HepG2 (cell line): ENCODE data around the gene GPATCH4. TPM values are rescaled to one million over a fixed set of nuclear protein-coding genes. Genes with fewer than 3 reads are reported as not detected.

Experiments used
- ATAC-seq: fragments of 200-7000 bp; cut with Tn5 transposase; 3 replicates; pipeline ENCODE4 v1.9.1; 2020; ENCODE audit warnings: mild to moderate bottlenecking, moderate library complexity
- BruUV-seq: library from RNA; stranded (reverse); fragments of 400-500 nt; replicated peaks from 2 replicates; lab custom pipeline; 2021; lab: Mats Ljungman, UMichigan
- CTCF ChIA-PET: fragments of 300-600 bp; formaldehyde crosslinking; extraction: SDS; loops from one replicate; lab custom pipeline; 2021; ENCODE audit warnings: low total read pairs, inconsistent platforms, low intra/inter-chr PET ratio; lab: Yijun Ruan, JAX
- POLR2A ChIA-PET: fragments of 350-600 bp; sonication (Branson Sonifier 250); formaldehyde crosslinking; loops from one replicate; lab custom pipeline; 2020; ENCODE audit warnings: antibody characterized with exemption, inconsistent platforms; lab: Yijun Ruan, JAX
- DNase-seq: peaks from one replicate; pipeline ENCODE4 v3.0.0-alpha.2; 2015; ENCODE audit warnings: low spot score
- FAIRE-seq: peaks from 3 replicates; lab custom pipeline; 2011; peaks lifted over from hg19 to GRCh38; lab: Jason Lieb, UNC
- H2AFZ ChIP-seq: one replicate; pipeline ENCODE4 v1.6.1; 2011; ENCODE audit warnings: low read length, inconsistent platforms
- H3K27ac ChIP-seq: fragments of 300-600 bp; 3 replicates; pipeline ENCODE4 v1.8.0; 2011; ENCODE audit warnings: mixed run types, mild to moderate bottlenecking, mixed read lengths, low read length, inconsistent platforms; ENCODE audit not compliant: insufficient read depth; ENCODE audit errors: extremely low read length
- H3K27me3 ChIP-seq, 2 experiments: fragments of 200-600 bp in 1 of 2; 2 replicates in 1 of 2; 3 replicates in 1 of 2; pipeline versions ENCODE4 v1.6.0 to v1.8.0; 2011; ENCODE audit warnings: low read length in 2 of 2, mild to moderate bottlenecking in 2 of 2, moderate library complexity in 2 of 2, inconsistent platforms in 1 of 2; ENCODE audit not compliant: insufficient read depth in 2 of 2, control insufficient read depth in 1 of 2
- H3K36me3 ChIP-seq, 2 experiments: fragments of 200-600 bp in 1 of 2; replicated peaks in 1 of 2; 2 replicates in 1 of 2; 3 replicates in 1 of 2; pipeline versions ENCODE4 v1.5.1 to v1.8.0; 2011; ENCODE audit warnings: low read length in 2 of 2, inconsistent platforms in 1 of 2; ENCODE audit not compliant: insufficient read depth in 2 of 2, control insufficient read depth in 1 of 2
- H3K4me1 ChIP-seq: 2 replicates; pipeline ENCODE4 v1.5.1; 2012; ENCODE audit warnings: low read length, inconsistent platforms; ENCODE audit not compliant: insufficient read depth
- H3K4me2 ChIP-seq: 2 replicates; pipeline ENCODE4 v1.6.0; 2011; ENCODE audit warnings: low read depth, low read length, inconsistent platforms
- H3K4me3 ChIP-seq, 3 experiments: fragments of 200-600 bp in 1 of 3; sonication (generic), shearing (Covaris generic) in 1 of 3; replicated peaks in 1 of 3; 2 replicates each; pipeline ENCODE4 v1.5.1; 2011 to 2016; ENCODE audit warnings: low read length in 3 of 3, inconsistent platforms in 2 of 3, low read depth in 2 of 3, mild to moderate bottlenecking in 2 of 3, control low read depth in 1 of 3, mixed read lengths in 1 of 3; ENCODE audit not compliant: insufficient read depth in 1 of 3
- H3K79me2 ChIP-seq: one replicate; pipeline ENCODE4 v1.6.1; 2011; ENCODE audit warnings: low read length, inconsistent platforms; ENCODE audit not compliant: insufficient read depth
- H3K9ac ChIP-seq: 2 replicates; pipeline ENCODE4 v1.6.0; 2011; ENCODE audit warnings: mild to moderate bottlenecking, low read depth, low read length, inconsistent platforms; ENCODE audit not compliant: insufficient read depth
- H3K9me3 ChIP-seq: 2 replicates; pipeline ENCODE4 v1.5.1; 2012; ENCODE audit warnings: mild to moderate bottlenecking, low read length
- H4K20me1 ChIP-seq: 2 replicates; pipeline ENCODE4 v1.6.0; 2011; ENCODE audit warnings: inconsistent platforms, mild to moderate bottlenecking, low read length, moderate library complexity; ENCODE audit not compliant: insufficient read depth
- CTCF ChIP-seq: sonication (generic); formaldehyde crosslinking; IDR thresholded peaks from 2 replicates; pipeline ENCODE4 v1.5.0; 2020; ENCODE audit warnings: mild to moderate bottlenecking, missing genetic modification reagents, moderate library complexity
- FOXA1 ChIP-seq, 2 experiments: fragments of 450-650 bp in 1 of 2; sonication (generic) in 1 of 2; formaldehyde crosslinking in 1 of 2; IDR thresholded peaks; 2 replicates each; pipeline versions ENCODE4 v1.4.0 to v1.6.1; 2016 to 2020; ENCODE audit warnings: missing genetic modification reagents in 1 of 2
- MXD1 ChIP-seq: sonication (generic); formaldehyde crosslinking; IDR thresholded peaks from 2 replicates; pipeline ENCODE4 v1.4.0; 2020; ENCODE audit warnings: mild to moderate bottlenecking, missing genetic modification reagents
- SMC3 ChIP-seq: IDR thresholded peaks from 2 replicates; pipeline ENCODE4 v1.6.1; 2011; ENCODE audit warnings: low read length, improper control_type of control experiment
- XRCC5 ChIP-seq: fragments of 200-400 bp; formaldehyde crosslinking; optimal IDR thresholded peaks from 2 replicates; pipeline ENCODE3; 2017; ENCODE audit warnings: mild to moderate bottlenecking, low read length
- WGBS: methylation state at CpG from one replicate; pipeline ENCODE4 v1.1.6; 2017; ENCODE audit warnings: low lambda C conversion rate; 5-methylcytosine and 5-hydroxymethylcytosine counted together
- in situ Hi-C: cut with HindIII; loops from 2 replicates; pipeline ENCODE4 v1.10.0; 2017; ENCODE audit warnings: low pct_unique_long_range_greater_than_20kb; ENCODE audit not compliant: extremely low pct_ligation_motif_present
- intact Hi-C: fragments of 100-400 bp; cut with micrococcal nuclease; formaldehyde crosslinking; loops from one replicate; pipeline ENCODE4 v1.10.0; 2022; ENCODE audit not compliant: unreplicated experiment
- polyA plus RNA-seq, 8 experiments: library from polyadenylated mRNA; depleted of rRNA in 3 of 8; stranded (reverse) in 7 of 8; unstranded in 1 of 8; fragments of >200 nt; fragmentation: Illumina TruSeq in 4 of 8; extraction: Trizol in 4 of 8; gene quantifications; 2 replicates each; pipeline versions ENCODE4 v1.2.1 to v1.2.3, GENCODE V29; 2011 to 2016; ENCODE audit warnings: low read depth in 4 of 8, missing spikeins in 1 of 8, mixed read lengths in 1 of 8; ENCODE audit not compliant: insufficient read depth in 1 of 8
- total RNA-seq, 5 experiments: library from RNA; depleted of rRNA; stranded (reverse); fragments of >200 nt; fragmentation: Illumina TruSeq; extraction: Trizol; gene quantifications; 2 replicates each; pipeline ENCODE4 v1.2.3, GENCODE V29; 2016; ENCODE audit warnings: low read depth in 1 of 5

Gene GPATCH4
- total and polyA plus RNA-seq, 2 of the 13 experiments (the other 11 are each of a cell fraction or from before 2014, with no cell fraction given) = 19.2 to 37.9 TPM

GRCh38 chr1:156618853-156619581, 17.7 kb upstream of the GPATCH4 start, which contains the start of gene HAPLN2:
TSS of gene HAPLN2 (plus strand) at chr1:156619415. CDS start at chr1:156623491, 4,076 bp downstream.
- Histone ChIP-seq H3K36me3 (no peaks in the 10 kb centered on the region), H3K9ac (no peak within 1 kb of the TSS), H3K9me3 (no peaks in the 10 kb centered on the region), H3K4me3 (no peak within 1 kb of the TSS), H3K79me2 (no peaks in the 10 kb centered on the region), H3K27me3 (peaks cover 12 to 34% of the 10 kb centered on the region in 2 experiments), H3K27ac (no peak within 1 kb of the TSS), H4K20me1 (no peaks in the 10 kb centered on the region), H3K4me1 (peaks cover 37% of the 10 kb centered on the region), H2AFZ (no peak within 1 kb of the TSS), H3K4me2 (no peak within 1 kb of the TSS)
- BruUV-seq = no TSS peak
- in situ Hi-C loops = no loop called here
- peak; percentile 38 for DNase-seq
- intact Hi-C loops = no loop called here
- ChIA-PET POLR2A (no interaction called here), CTCF (interaction anchor here (0.7 to 1.6 kb wide), 3 partner anchors 38 to 191 kb away, joined by 3 to 4 read pairs (median 3); partner anchors contain the start of gene NES)
- peak; percentile 87 for FAIRE-seq
- WGBS = 6% methylated on average over 7 of the region's 7 CpGs
- peak; percentile 74 for TF ChIP-seq CTCF (CRISPR knock-in tag)
- peak; percentile 65 for TF ChIP-seq XRCC5
- TF ChIP-seq SMC3 = peak; percentile 43; the same call in 1 of the 2 replicates
- TF ChIP-seq FOXA1 (IDR thresholded peaks at IDR 0.05) = no peak
- peak; percentile 59 for TF ChIP-seq FOXA1 (CRISPR knock-in tag; IDR thresholded peaks at IDR 0.05)
- TF ChIP-seq MXD1 (CRISPR knock-in tag) = no peak
- ATAC-seq = peak; percentile 72
